ENCODE data around the gene CDKN2C.
"Not testable (repeated sequence)": the region's sequence is repeated elsewhere in the genome, so short reads cannot be mapped to it uniquely, and the experiment has no call there.

Gene CDKN2C

DNA sequence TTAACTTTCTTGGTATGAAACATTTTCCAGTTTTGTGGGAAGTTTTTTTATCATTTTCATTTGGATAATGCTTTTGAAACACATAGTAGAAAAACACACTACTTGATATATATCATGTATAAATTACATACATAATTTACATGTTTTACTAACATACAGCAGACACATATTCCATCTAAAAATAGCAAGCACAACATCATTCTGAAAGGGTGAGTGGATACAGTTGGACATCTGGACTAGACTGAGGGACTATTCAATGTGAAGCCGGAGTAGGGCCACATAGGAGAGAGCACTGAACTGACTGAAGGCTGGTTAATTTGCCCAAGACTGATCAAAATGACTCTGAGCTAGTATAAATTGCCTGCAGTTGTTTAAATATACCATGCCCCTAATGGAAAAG, 11.7 kb downstream of the CDKN2C start:
- DNase-seq: no peak

DNA sequence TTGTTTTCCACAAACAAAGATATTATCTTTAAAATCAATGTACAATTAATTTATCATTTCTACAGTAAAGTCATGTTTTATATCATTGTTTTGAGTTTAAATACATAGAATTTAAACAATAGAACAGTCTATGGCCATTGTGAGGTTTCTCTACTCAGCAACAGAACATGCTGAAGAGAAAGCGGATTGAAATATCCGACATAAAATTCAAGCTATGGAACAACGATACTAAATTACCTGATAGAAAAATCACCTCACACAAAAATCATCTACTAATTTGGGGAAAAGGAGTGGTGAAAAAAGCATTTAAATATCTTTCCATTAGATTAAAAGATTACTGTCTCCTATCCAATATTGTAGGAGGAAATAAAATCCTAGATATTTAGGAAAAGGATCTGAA, 12.6 kb downstream of the CDKN2C start:
- no peak for DNase-seq

DNA sequence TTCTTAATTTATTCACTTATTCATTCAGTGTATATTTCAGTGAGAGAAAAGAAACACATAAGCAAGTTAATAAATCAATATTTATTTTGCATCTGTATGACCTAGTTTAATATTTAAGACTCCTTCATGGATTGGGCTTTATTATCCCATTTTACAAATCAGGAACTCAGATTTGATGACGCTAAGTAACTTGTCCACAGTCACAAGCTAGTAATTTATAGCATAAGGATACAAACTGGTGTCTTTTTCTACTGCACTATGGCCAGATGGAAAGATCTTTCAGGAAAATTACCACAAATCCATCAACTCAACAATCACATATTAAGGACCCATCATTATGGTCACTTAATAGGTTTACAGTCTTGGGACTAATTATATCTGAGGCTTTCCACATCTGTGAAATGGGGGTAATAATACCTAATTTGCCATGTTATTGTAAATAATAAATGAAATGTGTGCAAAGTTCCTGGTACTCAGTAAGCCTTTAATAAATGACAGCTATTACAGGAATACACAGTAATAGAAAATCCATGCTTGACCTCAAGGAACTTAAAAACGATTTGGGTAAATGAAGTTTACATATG, 13.3 kb downstream of the CDKN2C start:
- no peak for DNase-seq

DNA sequence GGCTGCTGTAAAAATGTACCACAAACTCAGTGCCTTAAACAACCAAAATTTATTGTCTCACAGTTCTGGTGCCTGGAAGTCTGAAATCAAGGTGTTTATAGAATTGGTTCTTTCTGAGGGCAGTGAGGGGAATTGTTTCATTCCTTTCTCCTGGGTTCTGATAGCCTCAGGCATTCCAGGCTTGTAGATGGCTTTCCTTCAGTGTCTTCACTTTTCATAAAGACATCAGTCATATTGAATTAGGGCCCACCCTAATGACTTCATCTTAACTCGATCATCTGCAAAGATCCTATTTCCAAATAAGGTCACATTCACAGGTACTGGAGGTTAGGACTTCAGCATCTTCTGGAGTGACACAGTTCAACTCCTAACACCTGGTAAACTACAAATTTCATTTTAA, 15.0 kb downstream of the CDKN2C start:
- DNase-seq: no peak

- no peak for DNase-seq
Measured at GRCh38 chr1:50986653-50987052, 16.6 kb downstream of the CDKN2C start.

GRCh38 chr1:50989694-50990093, 19.6 kb downstream of the CDKN2C start:
- no peak for DNase-seq

DNA sequence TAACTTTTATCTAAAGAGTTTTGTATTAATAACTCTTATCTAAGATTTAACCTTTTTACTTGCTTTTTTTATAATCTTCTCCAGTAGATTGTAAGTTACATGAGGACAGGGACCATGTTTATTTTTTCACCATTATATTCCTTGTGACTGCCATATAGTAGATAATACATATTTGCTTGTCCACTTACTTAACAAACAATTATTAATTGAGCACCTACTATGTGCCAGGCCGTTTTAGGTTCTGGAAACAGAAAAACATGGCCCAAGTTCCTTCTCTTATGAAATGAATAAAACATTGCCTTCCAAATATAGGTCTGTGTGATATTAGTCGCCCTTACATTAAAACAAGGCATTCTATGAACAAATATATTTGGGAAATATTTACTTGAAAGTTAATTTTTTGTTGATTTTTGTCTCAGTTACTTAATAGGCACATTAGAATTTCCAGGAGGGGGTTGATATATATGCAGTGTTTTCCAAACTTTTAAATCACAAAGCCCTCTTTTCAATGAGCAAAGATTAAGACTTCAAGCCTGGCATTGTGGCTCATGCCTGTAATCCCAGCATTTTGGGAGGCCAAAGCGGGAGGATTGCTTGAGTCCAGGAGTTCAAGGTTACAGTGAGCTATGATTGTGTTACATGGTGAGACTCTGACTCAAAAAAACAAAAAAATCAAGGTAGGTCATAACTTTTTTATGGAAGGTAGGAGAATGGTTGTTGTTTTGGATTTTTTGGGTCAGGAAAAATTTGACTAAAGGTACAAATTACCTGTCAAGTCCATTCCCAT, 22.7 kb downstream of the CDKN2C start:
- no peak for DNase-seq

DNA sequence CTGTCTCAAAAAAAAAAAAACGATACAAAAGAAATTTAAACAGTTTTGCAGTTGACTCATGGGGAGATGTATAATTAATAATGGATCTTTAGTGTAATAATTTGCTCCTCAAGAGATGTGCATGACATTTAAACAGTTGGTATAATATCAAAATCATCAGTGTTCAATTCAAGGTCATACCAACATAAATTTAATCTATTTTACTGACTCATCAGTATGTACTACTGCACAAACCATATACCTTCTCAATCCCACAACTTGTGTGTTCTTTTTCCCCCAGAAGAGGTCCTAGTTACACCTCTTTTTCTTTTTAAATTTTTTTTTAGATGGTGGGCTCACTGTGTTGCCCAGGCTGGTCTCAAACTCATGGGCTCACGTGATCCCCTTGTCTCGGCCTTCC, 23.6 kb downstream of the CDKN2C start:
- DNase-seq: no peak

- no peak for DNase-seq
Measured at GRCh38 chr1:50994997-50995396, 25.0 kb downstream of the CDKN2C start.

GRCh38 chr1:50995651-50996050, 25.6 kb downstream of the CDKN2C start:
- DNase-seq: no peak

- DNase-seq: no peak
Measured at GRCh38 chr1:50996083-50996482, 26.0 kb downstream of the CDKN2C start.

DNA sequence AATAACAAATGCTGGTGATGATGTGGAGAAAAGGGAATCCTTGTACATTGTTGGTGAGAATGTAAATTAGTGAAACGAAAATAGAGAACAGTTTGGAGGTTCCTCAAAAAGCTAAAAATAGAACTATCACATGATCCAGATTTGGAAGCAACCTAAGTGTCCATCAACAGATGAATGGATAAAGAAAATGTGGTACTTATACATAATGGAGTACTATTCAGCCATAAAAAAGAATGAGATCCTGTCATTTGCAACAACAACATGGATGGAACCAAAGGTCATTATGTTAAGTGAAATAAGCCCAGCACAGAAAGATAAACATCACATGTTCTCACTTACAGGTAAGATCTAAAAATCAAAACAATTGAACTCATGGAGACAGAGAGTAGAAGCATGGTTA, 29.3 kb downstream of the CDKN2C start:
- not testable (repeated sequence) for DNase-seq

DNA sequence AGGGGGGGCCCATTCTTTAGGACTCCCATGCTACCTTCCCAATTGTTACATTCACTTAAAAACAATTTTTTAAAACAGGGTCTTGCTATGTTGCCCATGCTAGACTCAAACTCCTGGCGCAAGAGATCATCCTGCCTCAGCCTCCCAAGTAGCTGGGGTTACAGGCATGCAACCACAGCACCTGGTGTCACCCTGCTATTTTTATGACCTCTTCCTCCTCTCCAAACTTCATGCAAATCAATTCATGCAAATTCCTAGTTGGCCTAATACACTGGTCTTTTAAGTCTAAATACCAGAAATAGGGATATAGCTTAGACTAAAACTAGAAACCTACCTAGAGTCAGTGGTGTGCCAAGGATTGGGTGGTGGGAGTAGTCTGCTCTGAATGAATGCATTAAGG, 30.1 kb downstream of the CDKN2C start:
- no peak for DNase-seq

DNA sequence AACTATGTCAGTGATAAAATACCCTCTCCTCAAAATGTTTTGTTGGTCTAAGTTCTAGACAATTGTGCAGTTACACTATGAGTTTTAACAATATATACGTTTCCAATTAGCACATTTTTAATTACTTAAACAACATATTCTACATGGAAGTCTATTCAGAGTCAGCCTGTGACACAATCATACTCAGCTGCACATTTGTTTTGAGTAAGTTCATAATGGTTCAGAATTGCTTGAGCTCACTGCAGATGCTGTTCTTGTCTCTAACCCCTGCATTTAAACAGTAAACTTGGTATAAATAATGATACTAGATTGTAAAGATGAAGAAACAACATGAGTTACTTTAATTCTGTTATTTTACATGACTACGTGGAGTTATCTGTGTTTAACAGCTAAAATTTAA, 30.6 kb downstream of the CDKN2C start:
- no peak for DNase-seq

DNA sequence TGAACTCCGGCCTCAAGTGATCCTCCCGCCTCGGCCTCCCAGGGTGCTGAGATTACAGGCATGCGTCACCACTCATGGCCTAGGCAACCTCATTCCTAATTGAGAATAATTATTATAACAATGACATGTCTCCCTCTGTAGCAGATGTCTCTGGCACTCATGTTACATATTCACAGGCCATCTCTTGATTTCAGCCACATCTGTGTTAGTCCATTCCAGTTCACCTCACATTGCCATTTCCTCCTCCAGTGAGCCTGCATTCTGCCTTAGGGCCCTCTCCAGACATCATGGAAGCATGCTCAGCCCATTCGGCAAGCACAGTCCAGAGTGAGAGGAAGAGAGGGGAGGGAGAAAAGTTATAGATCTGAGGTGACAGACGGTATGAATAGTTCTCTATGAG, 32.5 kb downstream of the CDKN2C start:
- DNase-seq: no peak

- DNase-seq: not testable (repeated sequence)
Measured at GRCh38 chr1:51005549-51005948, 35.5 kb downstream of the CDKN2C start.

DNA sequence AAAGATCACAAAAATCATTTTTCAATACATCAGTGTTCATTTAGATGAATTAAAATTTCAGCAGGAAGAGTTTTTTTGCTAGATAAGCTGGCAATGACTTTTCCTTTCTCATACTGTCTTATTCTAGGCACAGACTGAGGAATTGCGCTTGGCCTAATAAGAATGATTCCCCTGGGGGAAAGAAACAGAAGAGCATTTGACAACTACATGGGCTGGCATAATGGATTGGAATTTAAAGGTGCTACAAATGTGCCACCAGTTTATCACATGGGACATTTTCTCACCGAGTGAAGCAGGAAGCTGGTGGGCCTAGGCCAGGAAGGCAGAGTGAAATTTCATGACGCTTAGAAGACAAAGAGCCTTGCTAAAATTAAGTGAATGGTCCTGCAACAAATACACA, 39.3 kb downstream of the CDKN2C start:
- DNase-seq: no peak

DNA sequence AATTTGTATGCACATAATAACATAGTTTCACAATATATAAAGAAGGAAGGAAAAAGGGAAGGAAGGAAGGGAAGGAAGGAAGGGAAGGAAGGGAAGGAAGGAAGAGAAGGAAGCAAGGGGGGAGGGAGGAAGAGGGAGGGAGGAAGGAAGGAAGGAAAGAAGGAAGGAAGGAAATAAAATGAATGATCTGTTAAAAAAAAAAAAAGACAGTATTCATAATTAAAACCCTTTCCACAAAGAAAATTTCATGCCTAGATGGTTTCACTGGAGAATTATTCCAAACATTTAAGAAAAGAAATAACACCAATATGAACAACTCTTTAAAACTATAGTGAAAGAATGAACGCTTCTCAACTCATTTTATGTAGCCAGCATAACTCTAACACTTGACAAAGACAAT, 44.8 kb downstream of the CDKN2C start:
- DNase-seq: no peak

GRCh38 chr1:51019811-51020210, 49.8 kb downstream of the CDKN2C start:
- no peak for DNase-seq
